Endothelial cell of umbilical vein (primary cell): Measurements from ENCODE around the gene CNIH4. TPM values are rescaled to one million over a fixed set of nuclear protein-coding genes. Genes with fewer than 3 reads are reported as not detected.

Experiments
- BruUV-seq: library from RNA; stranded (reverse); fragments of 400-500 nt; replicated peaks from 2 replicates; lab custom pipeline; 2021; lab: Mats Ljungman, UMichigan
- CTCF ChIA-PET: fragments of 300-600, 350-600 bp; sonication (Branson Sonifier 250); formaldehyde crosslinking; loops from one replicate; lab custom pipeline; 2021; ENCODE audit warnings: antibody characterized with exemption, inconsistent platforms; lab: Charles Lee
- POLR2A ChIA-PET: fragments of 300-600, 350-600 bp; sonication (Branson Sonifier 250); formaldehyde crosslinking; loops from one replicate; lab custom pipeline; 2021; ENCODE audit warnings: antibody characterized with exemption, inconsistent platforms; lab: Charles Lee
- DNase-seq: peaks from one replicate; pipeline ENCODE4 v3.0.0-alpha.2; 2011; ENCODE audit warnings: low read depth, low spot score
- FAIRE-seq: peaks from 2 replicates; lab custom pipeline; 2011; peaks lifted over from hg19 to GRCh38; lab: Jason Lieb, UNC
- H2AFZ ChIP-seq: 2 replicates; pipeline ENCODE4 v1.6.0; 2012; ENCODE audit warnings: low read depth, low read length, control low read depth, inconsistent platforms
- H3K27ac ChIP-seq: 2 replicates; pipeline ENCODE4 v1.5.1; 2011; ENCODE audit warnings: low read depth, mild to moderate bottlenecking, control low read depth, low read length, moderate library complexity; ENCODE audit not compliant: insufficient read depth
- H3K27me3 ChIP-seq, 2 experiments: 2 replicates each; pipeline versions ENCODE4 v1.6.0 to v1.6.1; 2011; ENCODE audit warnings: low read length in 2 of 2, mixed read lengths in 1 of 2; ENCODE audit not compliant: control insufficient read depth in 2 of 2, insufficient read depth in 2 of 2
- H3K36me3 ChIP-seq, 2 experiments: 2 replicates in 1 of 2; 3 replicates in 1 of 2; pipeline ENCODE4 v1.5.1; 2011; ENCODE audit warnings: low read length in 2 of 2, mild to moderate bottlenecking in 1 of 2, moderate library complexity in 1 of 2; ENCODE audit not compliant: control insufficient read depth in 2 of 2, insufficient read depth in 2 of 2; ENCODE audit errors: extremely low read depth in 1 of 2
- H3K4me1 ChIP-seq: 3 replicates; pipeline ENCODE4 v1.5.1; 2011; ENCODE audit warnings: mild to moderate bottlenecking, low read length; ENCODE audit not compliant: control insufficient read depth, insufficient read depth; ENCODE audit errors: extremely low read depth
- H3K4me2 ChIP-seq: 2 replicates; pipeline ENCODE4 v1.6.1; 2011; ENCODE audit warnings: low read length, control low read depth, mixed read lengths; ENCODE audit not compliant: insufficient read depth
- H3K4me3 ChIP-seq, 3 experiments: fragments of 200-600 bp in 1 of 3; sonication (generic), shearing (Covaris generic) in 1 of 3; replicated peaks in 1 of 3; 2 replicates each; pipeline ENCODE4 v1.5.1; 2011 to 2016; ENCODE audit warnings: control low read depth in 3 of 3, low read length in 3 of 3, mild to moderate bottlenecking in 2 of 3, inconsistent platforms in 1 of 3, low read depth in 1 of 3, moderate library complexity in 1 of 3; ENCODE audit not compliant: insufficient read depth in 1 of 3
- H3K79me2 ChIP-seq: 2 replicates; pipeline ENCODE4 v1.6.0; 2012; ENCODE audit warnings: low read length, inconsistent platforms; ENCODE audit not compliant: control insufficient read depth, insufficient read depth
- H3K9ac ChIP-seq: replicated peaks from 2 replicates; pipeline ENCODE3; 2011; ENCODE audit warnings: low read length, control low read depth; ENCODE audit not compliant: insufficient read depth; ENCODE audit errors: extremely low read depth
- H3K9me1 ChIP-seq: replicated peaks from 3 replicates; pipeline ENCODE4 v1.6.0; 2011; ENCODE audit warnings: mild to moderate bottlenecking, low read length; ENCODE audit not compliant: control insufficient read depth, insufficient read depth; ENCODE audit errors: extremely low read depth
- H3K9me3 ChIP-seq: replicated peaks from 2 replicates; pipeline ENCODE4 v1.5.1; 2012; ENCODE audit warnings: low read length, inconsistent platforms; ENCODE audit not compliant: control insufficient read depth, insufficient read depth
- H4K20me1 ChIP-seq: replicated peaks from 2 replicates; pipeline ENCODE3; 2011; ENCODE audit warnings: mild to moderate bottlenecking, low read length; ENCODE audit not compliant: control insufficient read depth, insufficient read depth; ENCODE audit errors: extremely low read depth
- CTCF ChIP-seq, 2 donors: IDR thresholded peaks; 1 replicate in 1 of 2; 2 replicates in 1 of 2; pipeline ENCODE4 v1.5.1; 2011; ENCODE audit warnings: low read length in 2 of 2, mild to moderate bottlenecking in 2 of 2, moderate library complexity in 2 of 2, control low read depth in 1 of 2, inconsistent platforms in 1 of 2, low read depth in 1 of 2; ENCODE audit not compliant: insufficient read depth in 1 of 2; ENCODE audit errors: extremely low read depth in 1 of 2
- EZH2 ChIP-seq: IDR thresholded peaks from 2 replicates; pipeline ENCODE4 v1.6.1; 2012; ENCODE audit warnings: borderline replicate concordance, low read depth, mild to moderate bottlenecking, moderate library complexity, low read length, inconsistent platforms; ENCODE audit not compliant: severe bottlenecking
- FOS ChIP-seq: IDR thresholded peaks from 2 replicates; pipeline ENCODE4 v1.6.1; 2011; ENCODE audit warnings: mild to moderate bottlenecking, low read length, moderate library complexity, borderline replicate concordance; ENCODE audit not compliant: insufficient read depth
- JUN ChIP-seq: IDR thresholded peaks from 2 replicates; pipeline ENCODE4 v1.6.1; 2011; ENCODE audit warnings: borderline replicate concordance, low read depth; ENCODE audit not compliant: insufficient read length, insufficient read depth
- POLR2A ChIP-seq: IDR thresholded peaks from 2 replicates; pipeline ENCODE4 v1.6.1; 2012; ENCODE audit warnings: low read depth, mild to moderate bottlenecking, control low read depth, low read length
- POLR2AphosphoS5 ChIP-seq: IDR thresholded peaks from 2 replicates; pipeline ENCODE4 v1.6.1; 2012; ENCODE audit warnings: low read depth, mild to moderate bottlenecking, control low read depth, low read length, moderate library complexity; ENCODE audit not compliant: insufficient read depth
- dilution Hi-C: fragments of 300-500 bp; cut with MboI; formaldehyde crosslinking; loops from one replicate; pipeline ENCODE4 v1.15.0; 2019; ENCODE audit warnings: low sequenced_read_pairs; ENCODE audit not compliant: extremely low pct_ligation_motif_present
- intact Hi-C: fragments of 100-400 bp; cut with micrococcal nuclease; formaldehyde crosslinking; loops from one replicate; pipeline ENCODE4 v1.10.0; 2022
- polyA plus RNA-seq, 4 experiments: library from polyadenylated mRNA; depleted of rRNA in 3 of 4; stranded (reverse) in 3 of 4; unstranded in 1 of 4; fragments of >200 nt; gene quantifications; 2 replicates each; pipeline versions ENCODE4 v1.2.1 to v1.2.3, GENCODE V29; 2011 to 2012; ENCODE audit warnings: missing spikeins in 1 of 4
- total RNA-seq: library from RNA; stranded (reverse); gene quantifications from 2 replicates; pipeline ENCODE4 v1.2.3, GENCODE V29; 2021

Gene CNIH4
- total and polyA plus RNA-seq, 2 donors (not counting 3 experiments of a cell fraction or from before 2014, with no cell fraction given) = 74.9 to 118 TPM

- DNase-seq = no peak
- intact Hi-C loops = no loop called here
- ChIA-PET POLR2A (no interaction called here), CTCF (interaction anchor here (1.9 kb wide), 1 partner anchor 264 kb away, joined by 5 read pairs; no protein-coding TSS in a partner anchor)
- no peak for FAIRE-seq
- Histone ChIP-seq H3K79me2 (no peaks in the 10 kb centered on the region), H3K4me2 (no peak overlapping the region), H3K4me3 (no peak overlapping the region), H3K4me1 (no peaks in the 10 kb centered on the region), H3K9me1 (no peaks in the 10 kb centered on the region), H2AFZ (no peak overlapping the region), H3K9ac (no peak overlapping the region), H3K36me3 (peaks cover 8% of the 10 kb centered on the region in 2 experiments), H3K27ac (no peak overlapping the region), H4K20me1 (no peaks in the 10 kb centered on the region), H3K9me3 (no peaks in the 10 kb centered on the region), H3K27me3 (no peaks in the 10 kb centered on the region)
- BruUV-seq = no TSS peak
- dilution Hi-C loops = no loop called here
- no peak for TF ChIP-seq JUN
- no peak for TF ChIP-seq CTCF (IDR thresholded peaks at IDR 0.05; ENCODE audit: extremely low read depth in 1 of 2, insufficient read depth in 1 of 2, low read depth in 1 of 2, low read length in 2 of 2)
- no peak for TF ChIP-seq POLR2AphosphoS5
Measured at GRCh38 chr1:224380003-224380402, 23.3 kb downstream of the CNIH4 start.

GRCh38 chr1:224381880-224382548 is 25.3 kb downstream of the CNIH4 start:
- no peaks in the 10 kb centered on the region for H3K27me3 ChIP-seq
- H3K79me2 ChIP-seq = no peaks in the 10 kb centered on the region
- DNase-seq (no peak), FAIRE-seq (no peak)
- POLR2A ChIA-PET = no interaction called here
- no peaks in the 10 kb centered on the region for H4K20me1 ChIP-seq
- no peak overlapping the region for H3K9ac ChIP-seq
- H3K4me1 ChIP-seq = no peaks in the 10 kb centered on the region
- H3K9me1 ChIP-seq = no peaks in the 10 kb centered on the region
- BruUV-seq = no TSS peak
- dilution Hi-C loops = no loop called here
- TF ChIP-seq POLR2A (peak; percentile 6), EZH2 (no peak), FOS (no peak)
- no peaks in the 10 kb centered on the region for H3K9me3 ChIP-seq
- peaks cover under 1 to 6% of the 10 kb centered on the region in 2 experiments for H3K36me3 ChIP-seq
- no peak overlapping the region for H3K4me3 ChIP-seq
- CTCF ChIA-PET = interaction anchor here (1.1 to 2.9 kb wide), 2 partner anchors 75 to 266 kb away, joined by 4 to 9 read pairs; no protein-coding TSS in a partner anchor
- no peak overlapping the region for H3K27ac ChIP-seq
- intact Hi-C loops = no loop called here
- H2AFZ ChIP-seq = no peak overlapping the region
- H3K4me2 ChIP-seq = no peak overlapping the region
